MM.1S (cell line): ENCODE measurements around the gene UBXN11.

Source experiments
- DNase-seq: peaks from one replicate; pipeline ENCODE4 v3.0.0-alpha.2; 2015
- H2AFZ ChIP-seq: fragments of 300-600 bp; sonication (generic); 2 replicates; pipeline ENCODE4 v1.6.0; 2016; ENCODE audit warnings: antibody characterized with exemption, low read length
- H3F3A ChIP-seq: fragments of 300-600 bp; sonication (generic); 2 replicates; pipeline ENCODE4 v1.6.1; 2016; ENCODE audit warnings: mild to moderate bottlenecking, antibody characterized with exemption, low read length, moderate library complexity, mixed read lengths; ENCODE audit not compliant: insufficient read depth
- H3K27ac ChIP-seq: fragments of 300-600 bp; sonication (generic); 2 replicates; pipeline ENCODE4 v1.5.1; 2016; ENCODE audit warnings: mild to moderate bottlenecking, low read length
- H3K27me3 ChIP-seq: fragments of 300-600 bp; sonication (generic); replicated peaks from 2 replicates; pipeline ENCODE4 v1.6.0; 2016; ENCODE audit warnings: low read length; ENCODE audit not compliant: insufficient read depth
- H3K36me3 ChIP-seq: fragments of 300-600 bp; sonication (generic); replicated peaks from 2 replicates; pipeline ENCODE4 v1.6.1; 2016; ENCODE audit warnings: mild to moderate bottlenecking, low read length, mixed read lengths; ENCODE audit not compliant: insufficient read depth
- H3K4me1 ChIP-seq: fragments of 300-600 bp; sonication (generic); 2 replicates; pipeline ENCODE4 v1.6.1; 2016; ENCODE audit warnings: low read length, mixed read lengths
- H3K4me2 ChIP-seq: fragments of 300-600 bp; sonication (generic); 2 replicates; pipeline ENCODE4 v1.6.0; 2016; ENCODE audit warnings: low read depth, low read length
- H3K4me3 ChIP-seq: fragments of 300-600 bp; sonication (generic); 2 replicates; pipeline ENCODE4 v1.5.1; 2016; ENCODE audit warnings: low read length, mixed read lengths
- H3K79me2 ChIP-seq: fragments of 300-600 bp; sonication (generic); 2 replicates; pipeline ENCODE4 v1.6.1; 2016; ENCODE audit warnings: mixed run types, low read length, mixed read lengths
- H3K9ac ChIP-seq: fragments of 300-600 bp; sonication (generic); 2 replicates; pipeline ENCODE4 v1.6.1; 2016; ENCODE audit warnings: low read length, mixed read lengths
- H3K9me2 ChIP-seq: fragments of 300-600 bp; sonication (generic); replicated peaks from 2 replicates; pipeline ENCODE4 v1.6.1; 2016; ENCODE audit warnings: mild to moderate bottlenecking, low read length, mixed read lengths; ENCODE audit not compliant: insufficient read depth
- H3K9me3 ChIP-seq: fragments of 300-600 bp; sonication (generic); replicated peaks from 2 replicates; pipeline ENCODE4 v1.6.1; 2016; ENCODE audit warnings: mild to moderate bottlenecking, low read length, mixed read lengths; ENCODE audit not compliant: insufficient read depth
- H4K20me1 ChIP-seq: fragments of 300-600 bp; sonication (generic); 2 replicates; pipeline ENCODE4 v1.6.1; 2016; ENCODE audit warnings: mild to moderate bottlenecking, low read length, moderate library complexity, mixed read lengths; ENCODE audit not compliant: insufficient read depth
- CTCF ChIP-seq: fragments of 300-600 bp; sonication (generic); IDR thresholded peaks from 2 replicates; pipeline ENCODE4 v1.5.1; 2016; ENCODE audit warnings: antibody characterized with exemption, low read length, mixed read lengths
- EZH2 ChIP-seq: fragments of 300-600 bp; sonication (generic); optimal IDR thresholded peaks from 2 replicates; pipeline ENCODE3; 2017; ENCODE audit warnings: low read depth, mild to moderate bottlenecking, antibody characterized with exemption, low read length, mixed read lengths
- EZH2phosphoT487 ChIP-seq: fragments of 300-600 bp; sonication (generic); IDR thresholded peaks from 2 replicates; pipeline ENCODE4 v1.6.1; 2018; ENCODE audit warnings: antibody characterized with exemption, low read length

UBXN11 gene

GRCh38 chr1:26345718-26346117 lies 39.3 kb upstream of the UBXN11 start:
- no peaks in the 10 kb centered on the region for H3F3A ChIP-seq
- no peaks in the 10 kb centered on the region for H4K20me1 ChIP-seq
- no peaks in the 10 kb centered on the region for H3K36me3 ChIP-seq
- H3K9me2 ChIP-seq, result no peaks in the 10 kb centered on the region
- no peak overlapping the region for H3K9ac ChIP-seq
- H3K27me3 ChIP-seq, result peaks cover 21% of the 10 kb centered on the region
- no peak overlapping the region for H3K4me2 ChIP-seq
- no peak for TF ChIP-seq EZH2
- no peak for TF ChIP-seq EZH2phosphoT487
- TF ChIP-seq CTCF, result no peak
- H2AFZ ChIP-seq, result no peak overlapping the region
- H3K4me3 ChIP-seq, result no peak overlapping the region
- no peaks in the 10 kb centered on the region for H3K9me3 ChIP-seq
- no peaks in the 10 kb centered on the region for H3K4me1 ChIP-seq
- H3K27ac ChIP-seq, result no peak overlapping the region
- H3K79me2 ChIP-seq, result no peaks in the 10 kb centered on the region
- no peak for DNase-seq

GRCh38 chr1:26344147-26344920 lies 37.9 kb upstream of the UBXN11 start:
- Histone ChIP-seq H2AFZ (no peak overlapping the region), H4K20me1 (no peaks in the 10 kb centered on the region), H3K9me2 (no peaks in the 10 kb centered on the region), H3K36me3 (no peaks in the 10 kb centered on the region), H3K27ac (no peak overlapping the region), H3K4me1 (no peaks in the 10 kb centered on the region), H3K27me3 (peaks cover 24% of the 10 kb centered on the region), H3K4me2 (no peak overlapping the region), H3K79me2 (no peaks in the 10 kb centered on the region), H3K4me3 (no peak overlapping the region), H3K9me3 (no peaks in the 10 kb centered on the region), H3F3A (no peaks in the 10 kb centered on the region), H3K9ac (no peak overlapping the region)
- no peak for DNase-seq
- TF ChIP-seq EZH2phosphoT487 (no peak), CTCF (no peak), EZH2 (no peak)

- no peaks in the 10 kb centered on the region for H3K36me3 ChIP-seq
- no peak overlapping the region for H3K27ac ChIP-seq
- no peaks in the 10 kb centered on the region for H3K9me2 ChIP-seq
- H2AFZ ChIP-seq, result no peak overlapping the region
- no peak for DNase-seq
- H3K9ac ChIP-seq, result no peak overlapping the region
- H3K79me2 ChIP-seq, result no peaks in the 10 kb centered on the region
- H3K4me1 ChIP-seq, result peaks cover 7% of the 10 kb centered on the region; the same call in 1 of the 2 replicates
- no peaks in the 10 kb centered on the region for H4K20me1 ChIP-seq
- no peaks in the 10 kb centered on the region for H3F3A ChIP-seq
- no peak overlapping the region for H3K4me2 ChIP-seq
- no peak for TF ChIP-seq EZH2
- TF ChIP-seq CTCF, result no peak
- no peak for TF ChIP-seq EZH2phosphoT487
- H3K4me3 ChIP-seq, result no peak overlapping the region
- peaks cover 36% of the 10 kb centered on the region for H3K27me3 ChIP-seq
- no peaks in the 10 kb centered on the region for H3K9me3 ChIP-seq
These were observed 33.6 kb upstream of the UBXN11 start for GRCh38 chr1:26340047-26340481.
